IMR-90 (cell line): Measurements from ENCODE around the gene UNC93B1. TPM values are rescaled to one million over a fixed set of nuclear protein-coding genes. Genes with fewer than 3 reads are reported as not detected.
A peak's percentile ranks its signal among the peaks of the same experiment; 100 is the strongest.

Experiments used
- ATAC-seq: fragments of 200-7000 bp; cut with Tn5 transposase; 2 replicates; pipeline ENCODE4 v1.9.1; 2020; ENCODE audit warnings: low read depth, mild to moderate bottlenecking, moderate library complexity
- BruUV-seq: library from RNA; stranded (reverse); fragments of 400-500 nt; replicated peaks from 2 replicates; lab custom pipeline; 2021; lab: Mats Ljungman, UMichigan
- CTCF ChIA-PET: fragments of 300-600 bp; formaldehyde crosslinking; extraction: SDS; loops from one replicate; lab custom pipeline; 2021; ENCODE audit warnings: antibody characterized with exemption; lab: Yijun Ruan, JAX
- POLR2A ChIA-PET: fragments of 300-600 bp; sonication (Branson Sonifier 250); formaldehyde crosslinking; loops from one replicate; lab custom pipeline; 2022; ENCODE audit warnings: antibody characterized with exemption; ENCODE audit not compliant: unreplicated experiment; lab: Charles Lee
- DNase-seq: peaks from one replicate; pipeline ENCODE4 v3.0.0; 2013
- H2AFZ ChIP-seq: replicated peaks from 2 replicates; pipeline ENCODE3; 2013; ENCODE audit warnings: low read length, mild to moderate bottlenecking; ENCODE audit not compliant: poor library complexity
- H2AK5ac ChIP-seq: 2 replicates; pipeline ENCODE4 v1.6.1; 2013; ENCODE audit warnings: low read depth, low read length, inconsistent platforms
- H2AK9ac ChIP-seq: replicated peaks from 2 replicates; pipeline ENCODE3; 2013; ENCODE audit warnings: mild to moderate bottlenecking, low read depth, low read length, moderate library complexity; ENCODE audit not compliant: poor library complexity
- H2BK120ac ChIP-seq: 2 replicates; pipeline ENCODE4 v1.6.1; 2013; ENCODE audit warnings: low read depth, low read length, inconsistent platforms
- H2BK15ac ChIP-seq: 3 replicates; pipeline ENCODE4 v1.6.1; 2013; ENCODE audit warnings: low read depth, low read length, inconsistent platforms
- H2BK20ac ChIP-seq: 2 replicates; pipeline ENCODE4 v1.6.1; 2013; ENCODE audit warnings: low read depth, mild to moderate bottlenecking, inconsistent platforms, low read length, moderate library complexity
- H2BK5ac ChIP-seq: 2 replicates; pipeline ENCODE4 v1.6.1; 2013; ENCODE audit warnings: mild to moderate bottlenecking, low read depth, low read length, inconsistent platforms; ENCODE audit not compliant: poor library complexity, severe bottlenecking
- H3K14ac ChIP-seq: replicated peaks from 2 replicates; pipeline ENCODE4 v1.6.1; 2013; ENCODE audit warnings: low read depth, low read length, inconsistent platforms
- H3K18ac ChIP-seq: 2 replicates; pipeline ENCODE4 v1.6.1; 2013; ENCODE audit warnings: low read depth, low read length, control low read depth
- H3K23ac ChIP-seq: 2 replicates; pipeline ENCODE4 v1.6.1; 2013; ENCODE audit warnings: low read depth, low read length, inconsistent platforms
- H3K27ac ChIP-seq: 2 replicates; pipeline ENCODE4 v1.5.1; 2013; ENCODE audit warnings: mild to moderate bottlenecking, control low read depth, low read length; ENCODE audit not compliant: insufficient read depth
- H3K27me3 ChIP-seq: 2 replicates; pipeline ENCODE4 v1.6.1; 2013; ENCODE audit warnings: low read length; ENCODE audit not compliant: control insufficient read depth, insufficient read depth
- H3K36me3 ChIP-seq: 2 replicates; pipeline ENCODE4 v1.6.1; 2013; ENCODE audit warnings: low read length, mixed read lengths; ENCODE audit not compliant: control insufficient read depth, insufficient read depth
- H3K4ac ChIP-seq: 2 replicates; pipeline ENCODE4 v1.6.1; 2013; ENCODE audit warnings: low read depth, low read length, inconsistent platforms
- H3K4me1 ChIP-seq: 2 replicates; pipeline ENCODE4 v1.6.1; 2013; ENCODE audit warnings: low read length, mixed read lengths; ENCODE audit not compliant: control insufficient read depth, insufficient read depth
- H3K4me2 ChIP-seq: 2 replicates; pipeline ENCODE4 v1.6.1; 2013; ENCODE audit warnings: low read depth, mild to moderate bottlenecking, control low read depth, low read length, moderate library complexity
- H3K4me3 ChIP-seq: 2 replicates; pipeline ENCODE4 v1.5.1; 2013; ENCODE audit warnings: low read depth, mild to moderate bottlenecking, control low read depth, low read length, moderate library complexity; ENCODE audit not compliant: insufficient read depth
- H3K56ac ChIP-seq: 2 replicates; pipeline ENCODE4 v1.6.1; 2013; ENCODE audit warnings: low read length, inconsistent platforms; ENCODE audit not compliant: insufficient read depth; ENCODE audit errors: extremely low read depth
- H3K79me1 ChIP-seq, 2 experiments: 2 replicates each; pipeline ENCODE4 v1.6.1; 2013; ENCODE audit warnings: low read length in 2 of 2, inconsistent platforms in 1 of 2, low read depth in 1 of 2
- H3K9ac ChIP-seq: 2 replicates; pipeline ENCODE4 v1.6.1; 2013; ENCODE audit warnings: low read depth, low read length, control low read depth
- H3K9me1 ChIP-seq: 2 replicates; pipeline ENCODE4 v1.6.1; 2013; ENCODE audit warnings: low read length, inconsistent platforms; ENCODE audit not compliant: insufficient read depth
- H3K9me3 ChIP-seq: 2 replicates; pipeline ENCODE4 v1.6.1; 2013; ENCODE audit warnings: low read length; ENCODE audit not compliant: control insufficient read depth, insufficient read depth
- H4K20me1 ChIP-seq: 2 replicates; pipeline ENCODE4 v1.6.1; 2013; ENCODE audit warnings: low read length, inconsistent platforms; ENCODE audit not compliant: insufficient read depth
- H4K5ac ChIP-seq: 2 replicates; pipeline ENCODE4 v1.6.1; 2013; ENCODE audit warnings: mild to moderate bottlenecking, low read depth, low read length, control low read depth
- H4K8ac ChIP-seq, 2 experiments: 2 replicates each; pipeline ENCODE4 v1.6.1; 2013; ENCODE audit warnings: low read depth in 2 of 2, low read length in 2 of 2, control low read depth in 1 of 2, inconsistent platforms in 1 of 2
- H4K91ac ChIP-seq: 2 replicates; pipeline ENCODE4 v1.6.1; 2013; ENCODE audit warnings: low read depth, low read length, inconsistent platforms; ENCODE audit not compliant: insufficient read depth
- CHD1 ChIP-seq: IDR thresholded peaks from 2 replicates; pipeline ENCODE4 v1.6.1; 2012; ENCODE audit warnings: low read depth, low read length, improper control_type of control experiment
- CTCF ChIP-seq: conservative IDR thresholded peaks from 2 replicates; pipeline ENCODE4 v1.5.1; 2012; ENCODE audit warnings: mild to moderate bottlenecking, low read depth, low read length, improper control_type of control experiment
- ELK1 ChIP-seq: fragments of 150-350 bp; IDR thresholded peaks from 2 replicates; pipeline ENCODE4 v1.6.1; 2016; ENCODE audit warnings: low read depth, mild to moderate bottlenecking, low read length, moderate library complexity, borderline replicate concordance
- MAFK ChIP-seq: IDR thresholded peaks from 2 replicates; pipeline ENCODE4 v1.6.1; 2012; ENCODE audit warnings: low read depth, low read length, improper control_type of control experiment
- MAZ ChIP-seq: IDR thresholded peaks from 2 replicates; pipeline ENCODE4 v1.6.1; 2012; ENCODE audit warnings: low read depth, mild to moderate bottlenecking, low read length, improper control_type of control experiment, moderate library complexity, borderline replicate concordance
- MXI1 ChIP-seq: IDR thresholded peaks from 2 replicates; pipeline ENCODE4 v1.6.1; 2012; ENCODE audit warnings: low read depth, mild to moderate bottlenecking, low read length, moderate library complexity, borderline replicate concordance
- NFE2L2 ChIP-seq: fragments of 150-350 bp; IDR thresholded peaks from 2 replicates; pipeline ENCODE4 v1.6.1; 2016; ENCODE audit warnings: low read depth, mild to moderate bottlenecking, low read length
- POLR2A ChIP-seq: IDR thresholded peaks from 2 replicates; pipeline ENCODE4 v1.6.1; 2012; ENCODE audit warnings: mild to moderate bottlenecking, low read depth, low read length
- RCOR1 ChIP-seq: IDR thresholded peaks from 2 replicates; pipeline ENCODE4 v1.6.1; 2012; ENCODE audit warnings: mild to moderate bottlenecking, low read length, improper control_type of control experiment; ENCODE audit not compliant: insufficient replicate concordance
- SMC3 ChIP-seq: fragments of 150-350 bp; IDR thresholded peaks from 2 replicates; pipeline ENCODE4 v1.6.1; 2016; ENCODE audit warnings: low read depth, mild to moderate bottlenecking, antibody characterized with exemption, low read length, moderate library complexity
- USF2 ChIP-seq: fragments of 150-350 bp; IDR thresholded peaks from 2 replicates; pipeline ENCODE4 v1.6.1; 2017; ENCODE audit warnings: mild to moderate bottlenecking, antibody characterized with exemption, low read length, low read depth
- WGBS, 2 experiments: methylation state at CpG; one replicate each; pipeline versions ENCODE4 v1.1.5 to v1.1.7; 2013; ENCODE audit warnings: missing lambda C conversion rate in 2 of 2; ENCODE audit not compliant: insufficient read length in 1 of 2; ENCODE audit errors: extremely low coverage in 2 of 2; 5-methylcytosine and 5-hydroxymethylcytosine counted together
- dilution Hi-C: fragments of 300-500 bp; cut with HindIII; formaldehyde crosslinking; loops from one replicate; pipeline ENCODE4 v1.14.3; 2018; ENCODE audit warnings: low sequenced_read_pairs; ENCODE audit not compliant: unreplicated experiment
- in situ Hi-C: fragments of 300-500 bp; cut with MboI; formaldehyde crosslinking; loops from 3 replicates; pipeline ENCODE4 v1.14.3; 2019; ENCODE audit warnings: low sequenced_read_pairs, inconsistent platforms, mixed read lengths
- intact Hi-C: fragments of 100-400 bp; cut with micrococcal nuclease; formaldehyde crosslinking; loops from 2 replicates; pipeline ENCODE4 v1.10.0; 2022
- polyA plus RNA-seq, 3 experiments: library from polyadenylated mRNA; depleted of rRNA; stranded (reverse); fragments of >200 nt; gene quantifications; 2 replicates each; pipeline ENCODE4 v1.2.3, GENCODE V29; 2012; ENCODE audit warnings: low replicate concordance in 1 of 3
- total RNA-seq: library from RNA; depleted of rRNA; stranded (reverse); fragments of >200 nt; gene quantifications from 2 replicates; pipeline ENCODE4 v1.2.3, GENCODE V29; 2012

UNC93B1 gene
- total and polyA plus RNA-seq, 2 of the 4 experiments (the other 2 are of a cell fraction): 10.9 to 19.2 TPM

DNA sequence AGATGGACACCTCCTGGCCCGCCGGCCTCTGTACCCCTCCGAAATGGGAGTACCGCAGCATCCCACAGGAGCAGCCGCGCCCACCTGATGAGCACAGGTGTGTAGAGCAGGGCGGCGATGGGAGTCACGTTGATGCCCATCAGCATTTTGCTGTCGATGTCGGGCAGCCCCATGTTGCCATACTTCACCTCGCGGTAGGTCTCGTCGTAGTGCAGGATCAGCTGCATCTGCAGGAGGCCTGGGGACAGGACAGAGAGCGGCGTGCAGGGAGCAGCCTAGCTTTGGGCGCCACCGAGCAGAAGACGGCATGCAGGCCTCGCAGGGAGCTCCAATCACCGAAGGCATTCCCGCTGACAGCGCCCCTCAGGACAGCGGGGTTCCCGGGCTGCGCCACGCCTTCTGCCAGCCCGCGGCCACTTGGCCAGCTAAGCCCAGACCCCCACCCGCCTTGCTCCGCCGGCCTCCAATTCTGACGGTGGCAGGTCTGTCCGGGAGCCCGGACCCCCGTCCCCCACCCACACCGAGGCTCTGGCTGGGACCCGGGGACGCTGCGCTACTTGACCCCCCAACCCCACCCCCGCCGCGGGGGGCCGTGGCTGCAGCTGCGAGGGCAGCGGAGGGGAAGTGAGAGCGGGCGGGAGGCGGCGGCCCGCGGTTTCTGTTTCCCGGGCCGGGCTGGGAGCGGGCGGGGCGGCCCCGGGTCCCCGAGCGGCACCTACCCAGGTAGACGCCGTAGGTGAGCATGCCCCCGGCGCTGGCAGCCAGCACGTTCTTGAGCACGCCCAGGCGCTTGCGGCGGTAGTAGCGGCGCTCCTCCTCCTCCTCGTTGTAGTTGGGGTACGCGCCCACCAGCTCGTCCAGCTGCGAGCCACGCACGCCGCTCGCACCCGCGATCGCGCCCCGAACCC lies 705 bp downstream of the UNC93B1 start (continued):
- TF ChIP-seq CHD1: no peak
- TF ChIP-seq MAZ: no peak

DNA sequence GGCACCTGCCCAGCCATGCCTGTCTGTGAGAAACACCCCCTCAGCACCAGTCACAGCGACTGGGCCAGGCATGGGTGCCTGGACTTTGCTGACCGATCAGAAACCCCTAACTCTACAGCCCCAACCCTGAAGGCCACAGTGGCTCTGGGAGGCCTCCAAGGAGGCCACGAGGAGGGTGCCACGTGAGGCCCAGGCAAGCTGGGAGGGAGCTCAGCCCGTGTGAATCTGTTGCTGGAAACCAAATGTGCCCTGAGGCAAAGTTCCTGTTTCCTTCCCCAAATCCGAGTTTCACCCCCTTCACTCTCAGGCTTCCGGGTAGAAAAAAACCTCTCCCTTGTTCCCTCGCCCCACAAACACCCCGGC lies 1.3 kb downstream of the UNC93B1 start:
- no peak overlapping the region for H3K23ac ChIP-seq
- ChIA-PET CTCF (interaction anchor here (0.6 kb wide), 1 partner anchor 181 kb away, joined by 3 read pairs; no protein-coding TSS in a partner anchor), POLR2A (no interaction called here)
- no peaks in the 10 kb centered on the region for H3K27me3 ChIP-seq
- H3K4me2 ChIP-seq: no peak overlapping the region
- 79% methylated on average over 2 of the region's 9 CpGs; no CpG with 5 or more reads in 1 of the 2 experiments for WGBS, 2 experiments
- no TSS peak for BruUV-seq
- no peak overlapping the region for H3K18ac ChIP-seq
- no peak overlapping the region for H2BK5ac ChIP-seq
- no peak overlapping the region for H2BK15ac ChIP-seq
- peaks cover 5% of the 10 kb centered on the region; the same call in 1 of the 2 replicates for H3K9me1 ChIP-seq
- ATAC-seq (no peak), DNase-seq (no peak)
- no peak overlapping the region for H3K9ac ChIP-seq
- no peaks in the 10 kb centered on the region for H4K20me1 ChIP-seq
- no peaks in the 10 kb centered on the region for H3K36me3 ChIP-seq
- in situ Hi-C loops: no loop called here
- no peak overlapping the region for H3K4me3 ChIP-seq
- no peak overlapping the region for H3K4ac ChIP-seq
- dilution Hi-C loops: no loop called here
- intact Hi-C loops: no loop called here
- no peak overlapping the region for H2AK9ac ChIP-seq
- H3K56ac ChIP-seq: no peak overlapping the region
- H4K8ac ChIP-seq: no peak overlapping the region
- no peak overlapping the region for H2BK20ac ChIP-seq
- H3K9me3 ChIP-seq: no peaks in the 10 kb centered on the region
- H2BK120ac ChIP-seq: no peak overlapping the region
- no peak overlapping the region for H4K5ac ChIP-seq
- H4K91ac ChIP-seq: no peak overlapping the region
- peaks cover 0 to 6% of the 10 kb centered on the region in 2 experiments; a peak in 2 of 4 replicates for H3K79me1 ChIP-seq
- H3K27ac ChIP-seq: no peak overlapping the region
- H2AK5ac ChIP-seq: no peak overlapping the region
- no peak overlapping the region for H3K14ac ChIP-seq
- peak overlapping the region; percentile 83 for H2AFZ ChIP-seq
- peaks cover 5% of the 10 kb centered on the region for H3K4me1 ChIP-seq
- TF ChIP-seq NFE2L2: no peak
- no peak for TF ChIP-seq POLR2A
- TF ChIP-seq MXI1: no peak
- TF ChIP-seq CTCF: no peak
- TF ChIP-seq MAFK: no peak
- no peak for TF ChIP-seq RCOR1
- TF ChIP-seq ELK1: no peak
- TF ChIP-seq CHD1: no peak
- TF ChIP-seq USF2: no peak
- no peak for TF ChIP-seq MAZ
- TF ChIP-seq SMC3: no peak
